ENCODE data around the gene CUEDC2. TPM values are rescaled to one million over a fixed set of nuclear protein-coding genes. Genes with fewer than 3 reads are reported as not detected.

CUEDC2 gene
- total RNA-seq, 1 donor from 2014 or later = 41.2 TPM

DNA sequence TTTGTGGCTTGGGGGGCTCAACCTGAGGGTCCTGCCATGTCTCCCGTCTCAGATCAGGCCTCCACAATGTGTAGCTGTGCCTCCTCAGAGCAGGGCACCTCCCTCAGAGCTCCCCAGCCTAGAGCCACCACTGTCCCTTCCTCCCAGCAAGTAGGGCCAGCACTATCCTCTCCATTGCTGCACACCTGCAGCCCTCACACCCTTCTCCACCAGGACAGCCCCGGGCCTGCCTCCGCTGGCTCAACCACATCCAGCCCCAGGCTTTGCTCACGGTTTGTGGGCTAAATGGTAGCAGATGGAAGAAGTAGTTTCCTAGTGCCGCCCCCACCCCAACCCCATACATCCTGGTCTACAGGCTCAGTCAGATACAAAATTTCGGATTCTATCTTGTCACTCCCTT, 26.7 kb downstream of the CUEDC2 start:
- H3K27me3 ChIP-seq (ENCODE audit: low read depth) = peaks cover 29% of the 10 kb centered on the region
- H3K27ac ChIP-seq = no peak overlapping the region
- TF ChIP-seq, protein P1, sequence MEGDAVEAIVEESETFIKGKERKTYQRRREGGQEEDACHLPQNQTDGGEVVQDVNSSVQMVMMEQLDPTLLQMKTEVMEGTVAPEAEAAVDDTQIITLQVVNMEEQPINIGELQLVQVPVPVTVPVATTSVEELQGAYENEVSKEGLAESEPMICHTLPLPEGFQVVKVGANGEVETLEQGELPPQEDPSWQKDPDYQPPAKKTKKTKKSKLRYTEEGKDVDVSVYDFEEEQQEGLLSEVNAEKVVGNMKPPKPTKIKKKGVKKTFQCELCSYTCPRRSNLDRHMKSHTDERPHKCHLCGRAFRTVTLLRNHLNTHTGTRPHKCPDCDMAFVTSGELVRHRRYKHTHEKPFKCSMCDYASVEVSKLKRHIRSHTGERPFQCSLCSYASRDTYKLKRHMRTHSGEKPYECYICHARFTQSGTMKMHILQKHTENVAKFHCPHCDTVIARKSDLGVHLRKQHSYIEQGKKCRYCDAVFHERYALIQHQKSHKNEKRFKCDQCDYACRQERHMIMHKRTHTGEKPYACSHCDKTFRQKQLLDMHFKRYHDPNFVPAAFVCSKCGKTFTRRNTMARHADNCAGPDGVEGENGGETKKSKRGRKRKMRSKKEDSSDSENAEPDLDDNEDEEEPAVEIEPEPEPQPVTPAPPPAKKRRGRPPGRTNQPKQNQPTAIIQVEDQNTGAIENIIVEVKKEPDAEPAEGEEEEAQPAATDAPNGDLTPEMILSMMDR (IDR thresholded peaks at IDR 0.05) = no peak
- H3K4me1 ChIP-seq = peaks cover 12% of the 10 kb centered on the region
- ATAC-seq (no peak), DNase-seq (no peak)
- intact Hi-C loops (cut with DNase I) = no loop called here
- no peaks in the 10 kb centered on the region for H3K9me3 ChIP-seq
- H3K36me3 ChIP-seq = peaks cover 26% of the 10 kb centered on the region
- H3K4me3 ChIP-seq = no peak overlapping the region

DNA sequence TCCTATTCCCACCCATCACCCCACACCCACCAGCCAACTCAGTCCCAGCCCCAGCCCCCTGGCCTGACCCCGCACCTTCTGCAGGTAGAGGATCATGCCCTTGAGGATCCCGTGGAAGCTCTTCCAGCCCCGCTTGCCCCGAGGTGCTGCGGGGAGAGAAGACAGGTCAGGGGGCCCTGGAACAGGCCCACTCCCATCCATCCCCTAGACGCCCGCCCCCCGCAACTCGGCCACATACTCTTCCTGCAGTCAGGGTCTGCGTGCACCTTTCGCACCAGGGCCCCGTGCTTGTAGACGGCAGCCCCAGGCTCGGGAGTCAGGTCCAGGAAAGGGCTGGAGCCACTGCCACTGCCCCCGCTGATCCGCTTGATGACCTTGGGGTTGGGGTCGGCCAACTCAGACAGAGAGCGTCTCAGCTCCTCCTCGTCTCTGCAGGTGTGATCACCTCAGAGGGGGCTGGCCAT, 27.2 kb downstream of the CUEDC2 start:
- Histone ChIP-seq H3K36me3 (peaks cover 29% of the 10 kb centered on the region), H3K4me3 (no peak overlapping the region), H3K27ac (no peak overlapping the region), H3K4me1 (peaks cover 9% of the 10 kb centered on the region), H3K27me3 (ENCODE audit: low read depth) (peaks cover 24% of the 10 kb centered on the region), H3K9me3 (no peaks in the 10 kb centered on the region)
- no peak for DNase-seq
- TF ChIP-seq, protein P1 (IDR thresholded peaks at IDR 0.05) = no peak
- no peak for ATAC-seq
- intact Hi-C loops (cut with DNase I) = no loop called here

DNA sequence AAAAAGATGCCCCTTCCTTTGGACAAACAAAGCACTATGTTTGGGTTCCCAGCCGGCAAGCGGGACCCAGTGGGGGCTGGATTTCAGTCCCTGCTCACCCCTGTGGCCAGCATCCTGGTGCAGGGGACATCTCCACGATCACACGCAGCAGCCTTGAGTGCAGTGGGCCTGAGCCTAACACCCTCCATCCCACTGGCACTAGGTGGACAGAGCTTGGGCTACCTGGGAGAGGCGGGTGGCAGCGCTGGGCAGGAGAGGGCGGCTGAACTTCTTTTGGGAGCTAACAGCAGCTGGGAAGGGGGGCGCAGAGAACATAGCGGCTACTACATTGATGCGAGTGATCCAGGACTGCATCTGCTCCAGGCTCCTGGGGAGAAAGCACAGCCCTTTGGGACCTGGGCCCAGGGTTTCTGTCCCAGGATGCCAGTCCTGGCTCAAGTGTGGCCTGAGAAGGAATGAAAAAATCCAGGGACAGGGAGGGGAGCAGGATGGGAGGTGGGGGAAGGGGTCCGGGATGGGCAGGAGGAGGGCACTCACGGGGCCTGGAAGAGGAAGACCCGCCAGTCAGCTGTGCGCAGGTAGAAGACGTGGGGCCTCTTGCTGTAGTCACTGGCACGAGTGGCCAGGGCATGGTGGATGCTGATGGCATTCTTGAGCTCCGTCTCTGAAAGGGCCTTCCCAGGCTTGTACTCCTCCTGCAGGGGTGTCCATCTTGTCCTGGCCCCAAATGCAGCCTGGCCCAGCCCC, 27.8 kb downstream of the CUEDC2 start:
- Histone ChIP-seq H3K9me3 (no peaks in the 10 kb centered on the region), H3K27ac (no peak overlapping the region), H3K27me3 (ENCODE audit: low read depth) (peaks cover 18% of the 10 kb centered on the region), H3K4me3 (no peak overlapping the region), H3K36me3 (peaks cover 34% of the 10 kb centered on the region), H3K4me1 (peaks cover 12% of the 10 kb centered on the region)
- DNase-seq = no peak
- intact Hi-C loops (cut with DNase I) = no loop called here
- TF ChIP-seq, protein P1 (IDR thresholded peaks at IDR 0.05) = no peak
- ATAC-seq = no peak

DNA sequence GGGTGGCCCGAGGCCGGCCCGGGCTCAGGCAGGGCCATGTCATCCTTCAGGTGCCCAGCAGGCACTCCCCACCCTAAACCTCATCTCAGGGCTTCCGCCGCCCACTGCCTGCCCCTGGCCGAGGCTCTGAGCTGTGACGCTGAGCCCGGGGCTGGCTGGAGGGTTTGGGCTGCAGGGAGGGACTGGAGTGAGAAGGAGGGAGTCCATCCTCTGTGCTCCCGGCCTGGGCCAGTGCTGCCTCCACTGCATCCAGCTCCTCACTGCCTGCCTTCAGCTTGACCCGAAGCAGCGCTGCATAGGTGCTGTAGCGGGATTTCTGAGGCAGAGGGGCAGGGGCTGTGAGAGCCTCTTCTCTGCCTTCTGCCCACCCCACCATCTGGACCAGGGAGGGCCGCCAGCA, 29.3 kb downstream of the CUEDC2 start:
- Histone ChIP-seq H3K9me3 (no peaks in the 10 kb centered on the region), H3K4me3 (no peak overlapping the region), H3K27me3 (ENCODE audit: low read depth) (peaks cover 8% of the 10 kb centered on the region), H3K4me1 (peaks cover 18% of the 10 kb centered on the region), H3K27ac (no peak overlapping the region), H3K36me3 (peaks cover 36% of the 10 kb centered on the region)
- ATAC-seq (no peak), DNase-seq (no peak)
- intact Hi-C loops (cut with DNase I) = no loop called here
- TF ChIP-seq, protein P1 (IDR thresholded peaks at IDR 0.05) = no peak

DNA sequence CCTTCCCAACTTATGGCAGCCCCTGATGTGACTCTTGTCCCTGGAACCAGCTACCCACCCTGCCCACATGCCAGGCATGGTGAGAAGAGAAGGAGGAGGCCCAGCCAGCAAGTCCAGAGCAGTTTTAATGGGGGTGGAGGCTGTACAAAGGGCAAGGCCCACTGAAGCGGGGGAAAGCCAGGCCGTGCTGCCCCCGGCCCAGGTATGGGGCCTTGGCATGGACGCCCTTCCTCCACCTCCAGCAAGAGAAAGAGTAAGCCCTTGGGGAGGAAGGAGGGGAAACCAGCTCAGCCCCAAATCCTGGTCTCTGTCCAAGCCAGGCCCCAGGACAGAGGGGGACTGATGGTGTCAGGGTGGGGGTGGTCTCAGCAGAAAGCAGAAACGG, 29.9 kb downstream of the CUEDC2 start:
- DNase-seq (no peak), ATAC-seq (no peak)
- TF ChIP-seq, protein P1 (IDR thresholded peaks at IDR 0.05) = no peak
- peaks cover 25% of the 10 kb centered on the region for H3K4me1 ChIP-seq
- peaks cover 42% of the 10 kb centered on the region for H3K36me3 ChIP-seq
- H3K27me3 ChIP-seq (ENCODE audit: low read depth) = peaks cover 3% of the 10 kb centered on the region
- no peak overlapping the region for H3K27ac ChIP-seq
- intact Hi-C loops (cut with DNase I) = no loop called here
- no peak overlapping the region for H3K4me3 ChIP-seq
- H3K9me3 ChIP-seq = no peaks in the 10 kb centered on the region
